HG02970 (cell line): ENCODE data around the gene HACD1.
"Not testable (repeated sequence)": the region's sequence is repeated elsewhere in the genome, so short reads cannot be mapped to it uniquely, and the experiment has no call there.

ENCODE experiments used
- ATAC-seq: cut with Tn5 transposase; IDR thresholded peaks from one replicate; pipeline ENCODE4 v1.9.1; 2021; ENCODE audit warnings: mild to moderate bottlenecking, moderate library complexity, moderate number of reproducible peaks; ENCODE audit not compliant: unreplicated experiment, low FRiP score

The HACD1 gene

GRCh38 chr10:17643755-17644484, 26.7 kb upstream of the HACD1 start, which contains the start of gene STAM:
STAM (plus strand) TSS chr10:17644151; CDS start chr10:17644340, 189 bp downstream.
- peak; percentile 81 for ATAC-seq

GRCh38 chr10:17643339-17643754, 26.2 kb upstream of the HACD1 start:
- ATAC-seq, result peak; percentile 17

- no peak for ATAC-seq
Observed at GRCh38 chr10:17640331-17640816, 23.2 kb upstream of the HACD1 start.

GRCh38 chr10:17637869-17638268, 20.7 kb upstream of the HACD1 start:
- ATAC-seq, result no peak

GRCh38 chr10:17633353-17633752, 16.2 kb upstream of the HACD1 start:
- ATAC-seq, result no peak

- ATAC-seq, result not testable (repeated sequence)
Observed at GRCh38 chr10:17632590-17632989, 15.4 kb upstream of the HACD1 start.

- ATAC-seq, result no peak
Observed at GRCh38 chr10:17626656-17627055, 9.5 kb upstream of the HACD1 start.

- ATAC-seq, result no peak
Observed at GRCh38 chr10:17624996-17625395, 7.8 kb upstream of the HACD1 start.

GRCh38 chr10:17622061-17622460, 4.9 kb upstream of the HACD1 start:
- no peak for ATAC-seq

GRCh38 chr10:17616403-17617030, 657 bp downstream of the HACD1 start:
- peak; percentile 33 for ATAC-seq

- ATAC-seq, result no peak
Observed at GRCh38 chr10:17609523-17610079, 7.6 kb downstream of the HACD1 start.

GRCh38 chr10:17607603-17608332, 9.4 kb downstream of the HACD1 start:
- ATAC-seq, result no peak

GRCh38 chr10:17607060-17607459, 10.1 kb downstream of the HACD1 start:
- no peak for ATAC-seq

GRCh38 chr10:17606547-17607040, 10.6 kb downstream of the HACD1 start:
- ATAC-seq, result no peak

GRCh38 chr10:17605936-17606335, 11.2 kb downstream of the HACD1 start:
- ATAC-seq, result no peak

- no peak for ATAC-seq
Observed at GRCh38 chr10:17599089-17599488, 18.1 kb downstream of the HACD1 start.

GRCh38 chr10:17597386-17597785, 19.8 kb downstream of the HACD1 start:
- ATAC-seq, result no peak

- ATAC-seq, result no peak
Observed at GRCh38 chr10:17590969-17591645, 26.1 kb downstream of the HACD1 start.

GRCh38 chr10:17589316-17589715, 27.9 kb downstream of the HACD1 start:
- ATAC-seq, result not testable (repeated sequence)

GRCh38 chr10:17588420-17588819, 28.8 kb downstream of the HACD1 start:
- ATAC-seq, result no peak
